Activated effector memory CD4-positive, alpha-beta T cell treated with anti-CD3 and anti-CD28 coated beads, Interleukin-2, amount 50 U/mL, for 16 hours (primary cell): ENCODE data around the gene SLC38A10.

Source experiments
- DNase-seq: peaks from one replicate; pipeline ENCODE4 v3.0.0-alpha.2; 2020

The SLC38A10 gene

DNA sequence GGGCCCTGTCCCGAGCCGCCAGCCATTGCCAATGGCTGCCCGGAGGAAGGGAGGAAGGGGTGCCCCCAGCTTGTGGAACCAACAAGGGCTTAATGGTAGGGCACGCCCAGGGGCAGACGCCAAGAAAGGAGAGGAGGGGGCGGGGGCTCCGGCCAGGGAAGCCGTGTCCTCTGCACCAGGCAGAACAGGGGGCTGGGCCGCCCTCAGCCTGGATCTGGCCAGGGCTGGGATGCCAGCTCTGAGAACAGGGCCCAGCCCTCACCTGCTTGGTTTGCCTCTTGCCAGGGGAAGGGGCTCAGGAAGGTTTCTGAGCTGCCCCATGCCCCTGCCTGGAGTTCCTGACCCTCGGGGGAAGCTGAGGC lies 35.8 kb upstream of the SLC38A10 start:
- no peak for DNase-seq

DNA sequence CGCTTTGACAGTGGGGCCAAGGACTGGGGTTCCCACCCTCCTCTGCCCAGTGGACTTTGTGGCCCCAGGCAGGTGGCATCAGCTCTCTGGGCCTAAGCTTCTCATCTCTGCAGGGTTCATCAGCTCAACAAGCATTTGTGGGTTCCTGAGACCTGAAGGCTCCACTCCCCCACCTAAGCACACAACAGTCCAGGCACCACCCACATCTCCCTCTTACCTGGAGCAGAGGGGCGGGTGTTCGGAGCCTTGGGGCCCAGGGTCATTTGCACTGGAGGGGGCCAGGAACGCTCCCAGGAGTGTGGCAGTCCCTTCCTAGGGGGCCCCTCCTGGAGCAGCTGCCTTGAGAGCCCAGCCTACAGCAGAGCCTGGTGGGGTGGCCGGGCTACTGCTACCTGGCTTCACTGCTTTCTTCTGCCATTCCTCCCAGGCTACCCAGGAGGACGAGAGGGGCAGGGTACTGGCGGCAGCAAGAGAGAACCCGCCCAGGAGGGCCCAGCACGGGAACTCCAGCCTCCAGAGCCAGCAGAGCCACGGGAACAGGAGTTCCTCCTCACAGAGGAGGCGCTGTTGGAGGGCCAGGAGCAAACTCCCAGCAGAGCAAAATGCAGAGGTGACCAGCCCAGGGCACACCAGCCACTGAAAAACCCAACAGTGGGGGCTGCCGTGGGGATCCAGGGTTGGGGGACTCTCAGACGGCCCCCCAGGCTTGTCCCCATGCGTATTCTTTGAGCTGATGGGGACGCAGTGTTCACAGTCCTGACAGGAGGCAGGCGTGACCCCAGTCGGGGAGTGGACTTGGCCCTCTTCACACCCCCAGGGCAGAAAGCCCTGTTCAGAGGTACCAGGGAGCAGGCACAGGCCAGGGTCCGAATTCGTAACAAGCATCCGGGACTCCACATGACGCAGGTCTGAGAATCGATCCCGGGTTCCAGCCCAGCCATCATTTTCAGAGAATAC lies 35.1 kb upstream of the SLC38A10 start:
- no peak for DNase-seq

DNA sequence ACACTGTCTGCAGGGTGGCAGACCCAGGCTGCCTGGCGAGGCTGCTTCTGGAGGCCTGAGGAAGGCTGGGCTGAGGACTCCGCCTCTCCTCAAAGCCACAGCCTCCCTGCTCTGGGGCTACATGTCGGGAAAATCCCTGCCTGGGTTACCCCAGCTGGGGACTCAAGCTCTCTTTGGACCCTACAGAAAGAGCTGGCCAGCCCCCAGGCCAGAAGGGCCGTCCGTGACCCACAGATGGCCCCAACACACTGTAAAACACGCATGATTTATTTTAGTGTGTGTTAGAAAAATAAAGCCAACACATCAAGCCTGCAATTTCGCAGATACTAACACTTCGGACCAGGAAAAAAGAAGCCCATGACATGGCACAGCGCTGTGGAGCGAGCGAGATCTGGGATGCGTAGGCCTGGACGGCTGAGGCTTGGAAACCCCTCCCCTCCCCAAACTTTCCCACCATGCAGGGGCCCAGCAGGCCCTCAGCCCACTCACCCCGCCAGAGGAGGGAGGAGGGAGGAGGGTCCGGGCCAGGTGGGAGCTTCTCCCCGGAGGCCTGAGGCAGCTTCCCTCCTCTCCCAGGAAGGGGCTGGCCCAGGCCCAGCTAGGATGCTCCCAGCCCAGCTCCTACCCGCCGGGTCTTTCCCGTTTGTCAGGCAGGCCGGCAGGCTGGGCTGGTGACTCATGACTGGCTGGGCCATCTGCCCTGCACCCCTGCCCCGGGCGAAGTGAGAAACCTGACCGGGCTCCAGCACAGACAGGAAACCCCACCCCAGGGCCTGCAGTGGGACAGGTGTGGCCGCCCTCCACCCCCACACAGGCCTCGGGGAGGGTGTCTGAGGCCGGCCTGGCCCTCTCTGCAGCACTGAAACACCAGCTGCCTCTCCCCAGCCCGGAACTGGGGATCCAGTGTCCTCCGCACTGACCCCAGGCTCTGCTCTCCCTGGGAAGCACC lies 34.1 kb upstream of the SLC38A10 start:
- no peak for DNase-seq

DNA sequence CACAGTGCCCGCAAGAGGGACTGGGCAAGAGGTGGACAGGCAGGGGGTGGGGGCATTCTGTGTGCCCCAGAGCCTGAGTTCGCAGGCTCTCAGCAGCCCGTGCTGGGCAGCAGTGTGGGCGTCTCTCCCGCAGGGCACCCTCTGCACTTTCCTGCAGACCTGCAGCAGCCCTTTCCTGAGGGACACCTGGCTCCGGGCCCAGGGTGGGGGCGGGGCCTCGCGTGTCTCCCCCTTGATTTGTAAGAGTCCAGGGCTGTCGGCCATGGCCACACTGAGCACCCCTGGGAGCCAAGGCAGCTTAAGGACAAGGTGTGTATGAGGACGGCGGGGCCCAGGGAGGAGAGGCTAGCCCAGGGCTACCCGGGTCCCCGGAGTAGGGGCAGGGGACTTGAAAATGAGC lies 33.4 kb upstream of the SLC38A10 start:
- no peak for DNase-seq

DNA sequence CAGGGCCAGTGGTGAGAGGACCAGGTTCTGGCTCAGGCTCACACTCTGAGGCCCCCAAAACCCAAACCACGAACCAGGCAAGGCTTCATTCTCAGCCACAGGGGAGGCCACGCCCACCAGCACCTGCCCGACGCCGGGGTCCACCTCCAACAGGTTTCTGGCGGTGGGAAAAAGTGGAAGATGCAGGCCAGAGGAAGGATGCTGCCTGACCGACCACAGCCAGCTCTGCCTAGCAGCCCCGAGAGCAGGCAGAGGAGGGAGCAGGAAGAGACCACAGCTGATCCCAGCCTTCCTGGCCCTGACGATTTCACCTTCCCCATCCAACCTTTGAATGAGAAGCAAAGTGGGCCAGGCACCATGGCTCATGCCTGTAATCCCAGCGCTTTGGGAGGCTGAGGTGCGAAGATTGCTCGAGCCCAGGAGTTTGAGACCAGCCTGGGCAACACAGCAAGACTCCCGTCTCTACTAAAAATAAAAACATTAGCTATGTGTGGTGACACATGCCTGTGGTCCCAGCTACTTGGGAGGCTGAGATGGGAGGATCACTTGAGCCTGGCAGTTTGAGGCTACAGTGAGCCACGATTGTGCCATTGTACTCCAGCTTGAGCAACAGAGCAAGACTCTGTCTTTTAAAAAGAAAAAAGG lies 30.7 kb upstream of the SLC38A10 start:
- no peak for DNase-seq

DNA sequence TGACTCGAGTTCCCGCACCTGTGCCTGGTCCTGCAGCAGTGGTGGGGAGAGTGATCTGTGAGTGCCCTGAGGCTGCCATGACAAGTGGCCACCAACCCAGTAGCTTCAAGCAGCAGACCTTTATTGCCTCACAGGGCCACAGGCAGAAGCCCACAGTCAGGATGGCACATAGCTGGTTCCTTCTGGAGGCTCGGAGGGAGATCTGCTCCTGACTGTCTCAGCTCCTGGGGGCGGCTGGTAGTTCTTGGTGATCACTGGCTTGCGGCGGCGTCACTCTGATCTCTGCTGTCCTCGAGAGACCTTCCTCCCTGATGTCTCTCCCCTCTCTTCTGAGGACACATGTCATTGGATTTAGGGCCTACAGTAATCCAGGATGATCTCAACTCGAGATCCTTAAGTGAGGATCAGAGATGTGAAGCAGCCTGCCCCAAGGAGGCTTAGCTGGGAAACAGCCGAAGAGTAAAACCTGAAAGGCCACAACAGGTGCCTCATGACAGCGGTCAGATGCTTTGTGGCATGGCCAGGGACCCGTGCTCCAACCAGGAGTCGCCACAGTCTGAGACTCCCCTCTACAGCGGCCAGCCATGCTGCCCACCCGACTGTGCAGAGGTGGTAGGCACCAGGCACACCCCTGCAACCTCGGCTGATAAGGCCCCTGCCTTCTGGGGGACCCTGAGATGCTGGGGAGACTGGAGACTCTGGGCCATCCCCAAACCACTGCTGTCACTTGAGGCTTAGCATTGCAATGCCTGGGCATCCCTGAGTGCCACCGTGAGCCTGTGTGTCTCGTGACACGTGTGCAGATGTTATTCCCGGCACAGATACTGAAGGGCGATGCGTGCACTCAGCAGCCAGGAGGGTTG lies 30.0 kb upstream of the SLC38A10 start:
- no peak for DNase-seq

DNA sequence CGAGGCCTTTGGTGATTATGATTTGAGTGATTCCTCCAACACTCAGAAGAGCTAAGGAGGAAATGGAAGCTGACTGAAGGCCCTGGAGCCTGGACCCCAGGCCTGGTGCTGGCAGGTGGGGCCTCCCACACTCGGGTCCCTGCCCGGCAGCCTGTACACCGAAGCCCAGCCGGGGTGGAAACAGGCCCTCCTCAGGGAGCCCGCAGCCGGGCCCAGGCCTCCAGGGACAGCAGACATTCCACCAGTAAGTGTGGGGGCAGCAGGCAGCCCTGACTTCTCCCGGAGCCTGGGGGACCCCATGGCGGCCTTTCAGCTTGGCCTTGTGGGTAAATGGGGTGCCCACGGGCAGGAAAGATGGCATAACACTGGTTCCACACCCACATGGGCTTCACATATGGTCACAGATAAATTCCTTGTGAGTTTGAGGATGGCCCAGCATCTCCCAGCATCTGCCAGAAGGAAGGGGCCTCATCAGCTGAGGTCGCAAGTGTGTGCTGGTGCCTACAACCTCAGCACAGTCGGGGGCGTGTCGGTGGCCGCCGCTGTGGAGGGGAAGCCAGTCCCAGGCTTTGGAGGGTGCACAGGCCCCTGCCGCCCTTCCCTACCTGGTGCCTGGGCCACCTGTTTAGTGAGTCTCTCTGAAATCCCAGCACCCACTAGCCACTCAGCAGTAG lies 29.2 kb upstream of the SLC38A10 start:
- DNase-seq, result no peak

DNA sequence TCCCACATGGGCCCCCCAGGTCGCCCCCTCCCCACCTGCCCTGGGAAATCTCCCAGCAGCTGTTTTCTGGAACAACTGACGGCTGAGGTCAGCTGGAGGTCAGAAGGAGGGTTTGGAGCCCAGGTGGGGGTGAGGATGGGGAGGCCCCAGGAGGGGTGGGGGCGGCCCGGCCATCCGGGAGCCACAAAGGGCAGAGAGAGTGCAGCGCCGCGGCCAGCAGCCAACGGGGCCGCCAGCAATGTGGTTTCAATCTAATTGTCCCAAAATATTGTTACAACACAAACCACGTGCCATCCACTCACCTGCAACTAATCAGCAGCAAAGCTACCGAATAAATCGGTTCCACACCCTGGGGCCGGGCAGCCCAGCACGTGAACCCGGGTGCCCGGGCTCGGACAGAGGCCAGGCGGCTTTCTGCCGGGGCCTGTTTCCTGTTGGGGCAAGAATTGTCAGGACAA lies 28.3 kb upstream of the SLC38A10 start:
- no peak for DNase-seq

DNA sequence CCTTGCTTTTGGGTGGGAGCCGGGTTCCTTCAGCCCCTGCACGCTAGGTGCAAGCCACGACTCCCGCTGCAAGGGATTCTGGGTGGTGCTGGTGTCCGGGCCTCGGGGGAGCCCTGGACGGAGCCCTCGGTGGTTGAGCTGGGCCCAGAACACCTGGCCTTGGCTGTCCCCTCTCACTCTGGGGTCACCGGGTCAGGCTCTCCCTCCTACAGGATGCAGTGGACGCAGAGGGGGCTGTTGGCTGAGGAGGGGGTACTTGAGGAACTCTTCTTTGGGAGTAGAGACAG lies 27.9 kb upstream of the SLC38A10 start:
- DNase-seq, result no peak

DNA sequence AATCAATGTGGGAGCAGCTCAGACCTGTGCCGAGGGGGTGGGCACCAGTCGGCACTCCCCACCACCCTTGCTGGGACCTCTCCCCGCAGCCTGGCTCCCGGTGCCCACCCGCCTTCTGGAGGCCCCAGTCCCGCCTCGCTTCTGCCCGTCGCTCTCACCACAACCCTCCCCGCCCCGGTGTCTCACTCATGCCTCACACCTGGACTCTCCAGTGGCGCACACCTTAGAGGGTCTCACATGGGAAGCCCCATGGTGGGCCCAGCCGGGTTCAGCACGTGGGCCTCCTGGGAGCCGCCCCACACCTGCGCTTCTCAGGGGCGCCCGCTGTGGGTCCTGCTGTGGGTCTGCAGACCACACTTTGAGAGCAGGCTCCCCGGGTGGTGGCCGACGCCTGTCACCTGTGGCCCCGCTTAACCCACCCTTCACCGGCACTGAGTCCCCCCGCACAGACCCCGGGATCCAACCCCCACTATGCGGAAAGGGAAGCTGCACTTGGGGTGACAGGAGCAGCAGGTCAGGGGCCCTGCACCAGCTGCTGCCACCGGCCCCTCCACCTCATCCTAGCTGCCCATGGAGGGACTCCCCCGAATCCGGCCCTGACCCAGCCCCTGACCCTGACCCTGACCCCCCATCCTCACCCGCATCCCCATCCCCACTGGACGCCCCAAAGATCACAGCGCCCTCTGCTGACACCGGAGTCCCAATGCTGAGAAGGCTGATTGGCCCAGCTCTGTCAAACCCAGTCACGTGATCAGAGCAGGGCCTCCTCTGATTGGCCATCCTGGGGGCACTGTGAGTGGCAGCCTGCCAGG lies 27.4 kb upstream of the SLC38A10 start:
- DNase-seq, result peak; percentile 78

DNA sequence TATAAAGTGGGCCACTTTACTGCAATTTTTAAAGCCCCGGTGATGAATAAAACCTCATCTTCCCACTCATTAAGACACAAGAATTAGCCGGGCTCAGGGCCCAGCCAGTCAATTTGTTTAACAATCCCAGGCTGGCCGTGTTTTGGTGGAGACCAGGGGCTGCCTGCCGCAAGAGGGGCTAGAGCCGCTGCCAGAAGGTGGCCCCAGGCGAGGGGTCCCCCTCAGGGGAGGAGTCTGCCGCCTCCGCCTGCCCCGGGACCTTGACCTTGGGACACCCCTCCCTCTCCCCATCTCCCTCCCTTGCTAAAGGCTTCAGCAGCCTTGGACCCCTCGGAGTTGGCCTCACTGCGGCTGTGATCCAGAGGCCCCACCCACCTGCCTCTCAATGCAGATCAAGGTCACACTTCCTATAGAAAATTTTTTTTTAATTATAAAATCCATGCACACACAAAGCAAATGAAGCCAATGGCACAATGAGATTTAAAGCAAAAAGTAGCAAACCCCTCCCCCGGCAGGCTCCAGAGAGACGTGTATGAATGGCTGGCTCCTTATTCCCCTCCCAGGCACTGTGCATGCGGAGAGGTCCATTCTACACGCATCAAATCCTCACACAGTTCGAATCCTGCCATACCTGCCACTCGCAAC lies 23.0 kb upstream of the SLC38A10 start:
- DNase-seq, result no peak

DNA sequence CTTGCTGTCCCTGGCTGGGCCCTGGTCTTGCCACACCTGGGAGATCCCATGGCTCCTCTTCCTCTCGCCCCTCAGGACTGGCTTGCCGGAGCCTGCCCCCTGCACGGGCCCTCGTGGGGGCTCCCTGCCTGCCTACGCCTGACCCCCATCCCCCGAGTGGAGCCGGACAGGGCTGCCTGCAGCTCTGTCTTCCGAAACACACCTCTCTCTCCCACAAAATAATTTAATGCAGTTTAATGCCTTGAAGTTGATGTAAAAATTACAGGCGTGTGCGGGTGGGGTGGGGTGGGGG lies 22.4 kb upstream of the SLC38A10 start:
- no peak for DNase-seq

DNA sequence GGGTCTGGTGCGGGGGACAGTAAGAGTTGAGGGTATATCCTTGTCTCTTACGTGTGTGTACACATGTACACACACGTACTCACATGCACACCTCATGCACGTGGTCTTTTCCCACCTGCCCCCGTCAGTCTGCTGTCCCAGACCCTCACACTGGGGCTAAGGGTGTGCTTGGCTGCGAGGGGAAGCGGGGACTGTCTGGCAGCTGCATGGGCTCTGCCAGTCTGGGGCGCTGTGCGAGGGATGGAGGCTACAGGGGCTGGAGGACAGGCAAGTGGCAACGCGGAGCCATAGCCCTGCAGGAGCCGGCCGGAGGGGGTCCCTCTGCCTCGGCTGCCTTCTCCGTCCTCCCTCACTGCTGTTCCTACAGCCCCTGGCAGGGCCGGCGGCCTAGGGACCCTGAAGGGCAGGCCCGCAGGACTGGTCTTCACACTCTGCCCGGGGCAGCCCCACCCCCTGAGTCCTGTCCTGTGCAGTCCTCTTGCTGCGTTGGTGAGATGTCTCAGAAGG lies 20.8 kb upstream of the SLC38A10 start:
- DNase-seq, result no peak

DNA sequence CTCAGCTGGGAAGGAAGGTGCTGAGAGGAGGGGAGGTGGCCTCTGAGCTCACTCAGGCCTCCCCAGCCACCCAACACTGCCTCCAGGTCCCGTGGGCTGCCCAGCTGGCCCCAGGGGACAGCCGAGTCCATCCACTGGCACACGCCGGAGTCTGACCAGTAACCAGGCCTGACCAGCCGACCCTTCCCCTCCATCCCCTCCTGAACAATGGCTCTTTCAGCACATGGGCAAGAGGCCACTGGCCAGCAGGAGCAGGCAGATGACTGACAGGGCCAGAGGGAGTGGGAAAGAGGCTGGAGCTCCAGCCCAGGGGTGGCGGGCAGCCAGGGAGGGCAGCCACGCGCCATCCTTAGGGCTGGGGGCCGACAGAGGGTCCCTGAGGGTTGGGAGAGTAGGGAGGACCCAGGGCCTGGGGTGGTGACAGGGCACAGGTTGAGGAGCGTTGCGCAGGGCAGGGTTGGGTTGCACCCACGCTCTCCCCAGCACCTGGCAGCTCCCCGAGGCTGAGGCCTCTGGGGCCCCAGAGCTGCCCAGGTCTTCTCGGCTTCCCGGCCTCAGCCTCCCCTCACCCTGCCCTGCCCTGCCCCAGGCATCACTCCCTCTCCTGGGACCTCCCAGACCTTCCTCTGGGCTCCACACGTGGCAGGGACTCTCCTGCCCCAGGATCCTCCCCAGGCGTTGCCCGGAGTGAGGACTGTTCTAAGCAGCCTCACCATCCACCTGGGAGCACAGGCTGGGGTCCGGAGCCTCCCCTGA lies 20.2 kb upstream of the SLC38A10 start:
- DNase-seq, result no peak

DNA sequence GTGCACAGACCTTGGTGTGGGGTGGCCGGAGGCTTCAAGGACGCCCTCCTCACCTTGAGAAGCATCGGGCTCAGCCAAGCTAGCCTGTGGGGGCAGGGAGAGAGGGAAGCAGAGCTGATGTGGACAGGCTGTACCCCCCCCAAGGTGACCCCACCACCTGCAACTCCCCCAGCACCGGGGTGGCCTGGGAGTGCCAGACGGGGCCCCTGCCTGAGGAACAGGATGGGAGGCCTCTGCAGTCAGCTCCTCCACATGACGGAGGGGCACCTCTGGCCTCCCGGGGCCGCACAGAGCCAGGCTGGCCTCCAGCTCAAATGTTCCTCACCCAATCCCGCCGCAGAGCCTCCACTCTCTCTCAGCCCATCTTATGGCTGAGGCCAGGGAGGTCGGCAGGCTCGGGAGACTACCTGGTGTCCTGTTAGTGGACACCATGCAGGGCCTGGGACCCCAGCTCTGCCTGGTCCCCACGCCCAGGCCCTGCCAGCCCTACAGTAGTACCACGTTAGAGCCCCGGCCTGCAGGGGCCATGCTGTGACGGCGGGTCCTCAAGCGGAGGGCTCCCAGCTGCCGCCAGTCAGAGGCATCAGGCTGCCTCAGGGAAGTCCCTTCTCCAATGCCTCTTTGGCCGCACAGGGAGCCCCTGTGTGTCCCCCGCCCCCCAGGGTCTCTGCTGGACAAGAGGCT lies 19.4 kb upstream of the SLC38A10 start:
- no peak for DNase-seq

DNA sequence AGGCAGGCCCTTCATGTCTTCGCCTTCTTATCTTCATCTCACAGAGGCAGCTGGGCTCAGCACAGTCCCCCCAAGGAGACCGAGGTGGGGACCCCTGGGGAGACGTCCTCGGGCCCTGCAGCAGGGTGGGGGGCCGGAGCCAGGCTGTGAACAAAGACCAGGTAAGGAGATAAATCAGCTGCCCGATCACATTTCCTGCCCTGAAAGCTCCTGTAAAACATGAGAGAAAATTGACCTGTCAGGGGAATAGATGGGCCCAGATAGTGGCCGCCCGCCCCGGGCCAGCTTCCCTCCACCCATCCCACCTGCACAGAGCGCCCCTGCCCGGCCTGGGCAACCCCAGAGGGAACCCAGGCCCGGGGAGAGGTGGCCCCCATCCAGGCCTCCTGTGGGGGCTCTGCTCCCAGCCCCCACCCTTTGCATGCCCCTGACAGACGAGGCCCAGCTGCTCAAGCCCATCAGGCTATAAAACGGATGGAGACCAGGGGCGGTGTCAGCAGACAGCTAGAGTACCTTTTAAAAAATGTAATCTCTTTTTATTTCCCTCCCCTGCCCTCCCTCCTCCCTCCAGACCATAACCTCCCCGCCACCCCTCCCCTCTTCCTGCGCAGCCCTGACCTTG lies 18.8 kb upstream of the SLC38A10 start:
- no peak for DNase-seq

DNA sequence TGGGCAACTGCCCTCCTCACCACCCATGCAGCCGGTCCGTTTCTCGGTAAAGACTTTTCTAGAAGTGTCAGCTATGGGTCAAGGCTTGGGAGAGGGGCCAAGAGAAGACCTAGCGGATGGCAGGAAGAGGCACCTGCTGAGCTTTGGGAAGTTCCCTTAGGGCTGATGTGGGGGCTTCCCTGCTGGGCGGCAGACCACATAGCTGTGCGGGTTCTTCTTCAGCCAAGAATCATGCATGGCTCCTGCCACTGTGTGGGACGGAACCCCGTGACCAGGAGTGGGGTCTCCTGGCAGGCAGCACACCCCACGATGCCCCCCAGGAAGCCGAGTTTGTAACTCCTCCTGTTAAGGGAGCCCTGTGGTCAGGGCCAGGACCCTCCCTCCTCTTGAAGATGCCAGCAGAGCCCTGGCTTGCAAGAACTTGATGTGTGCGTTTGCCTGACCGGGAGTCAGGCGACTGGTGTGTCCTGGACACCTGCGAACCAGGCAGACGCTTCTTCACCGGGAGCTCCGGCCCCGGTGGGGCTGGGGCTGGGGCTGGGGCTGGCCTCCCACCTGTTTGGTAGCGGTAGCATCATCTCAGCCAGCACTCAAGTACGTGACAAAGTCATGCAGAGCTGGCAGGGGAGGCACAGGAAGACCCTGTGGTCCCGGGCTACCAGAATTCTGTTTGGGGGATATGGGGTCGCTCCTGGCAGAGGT lies 17.7 kb upstream of the SLC38A10 start:
- no peak for DNase-seq

DNA sequence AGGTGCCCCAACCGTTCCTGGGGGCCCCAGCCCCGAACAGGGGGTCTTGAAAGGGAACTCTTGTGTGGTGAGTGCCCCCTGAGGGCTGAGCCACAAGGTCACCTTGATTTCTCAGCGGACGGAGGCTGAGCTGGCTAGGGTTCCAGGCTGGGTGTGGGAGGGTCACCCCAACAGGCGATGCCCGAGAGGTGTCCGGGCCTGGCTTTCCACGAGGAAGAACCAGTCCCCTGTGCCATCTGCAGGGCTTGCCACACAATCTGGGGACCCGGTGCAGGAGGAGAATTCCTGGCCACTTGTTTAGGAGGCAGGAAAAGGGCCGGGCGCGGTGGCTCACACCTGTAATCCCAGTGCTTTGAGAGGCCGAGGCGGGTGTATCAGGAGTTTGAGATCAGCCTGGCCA lies 16.8 kb upstream of the SLC38A10 start:
- DNase-seq, result no peak
